HG03457 (cell line): ENCODE results near the gene KRT23.
"Not testable (repeated sequence)": the region's sequence is repeated elsewhere in the genome, so short reads cannot be mapped to it uniquely, and the experiment has no call there.

Source experiments
- ATAC-seq: cut with Tn5 transposase; IDR thresholded peaks from one replicate; pipeline ENCODE4 v1.9.1; 2021; ENCODE audit warnings: moderate number of reproducible peaks; ENCODE audit not compliant: unreplicated experiment

KRT23 gene

DNA sequence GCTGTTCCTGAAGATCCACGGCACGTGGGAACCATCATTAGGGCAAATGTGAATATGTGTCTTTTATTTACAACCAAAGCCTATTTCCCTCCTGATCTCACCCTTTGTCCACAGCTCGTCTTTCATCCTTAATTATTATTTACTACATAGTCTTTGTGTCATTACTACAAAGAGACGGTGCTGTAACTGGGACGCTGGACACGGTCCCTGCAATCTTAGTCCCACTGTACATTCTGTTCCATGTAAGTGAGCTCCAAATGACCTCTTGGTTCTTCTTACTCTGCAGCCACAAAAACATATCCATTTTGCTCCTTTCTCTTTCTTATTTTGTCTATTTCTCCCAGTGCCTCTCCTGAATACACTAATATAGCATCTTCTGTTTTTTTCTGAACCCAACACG is 12.7 kb upstream of the KRT23 start:
- ATAC-seq = no peak

DNA sequence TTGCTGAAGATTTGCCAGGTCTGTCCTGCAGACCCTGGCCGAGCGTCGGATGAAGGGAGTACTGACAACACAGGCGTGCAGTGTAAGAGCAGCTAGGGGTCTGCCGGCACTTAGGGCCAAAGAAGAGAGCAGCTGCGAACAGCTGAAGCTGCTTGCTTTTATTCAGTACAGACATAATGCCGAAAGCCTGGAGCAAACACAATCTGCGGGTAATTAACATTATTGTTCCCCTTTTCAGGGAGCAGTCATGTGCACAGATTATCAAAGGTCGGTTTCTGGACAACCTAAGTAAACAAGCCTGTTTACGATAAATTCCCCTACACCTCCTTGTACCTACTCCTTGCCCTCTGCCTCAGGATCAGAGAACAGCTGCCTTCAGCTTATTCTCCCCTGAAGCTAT is 12.0 kb upstream of the KRT23 start:
- no peak for ATAC-seq

DNA sequence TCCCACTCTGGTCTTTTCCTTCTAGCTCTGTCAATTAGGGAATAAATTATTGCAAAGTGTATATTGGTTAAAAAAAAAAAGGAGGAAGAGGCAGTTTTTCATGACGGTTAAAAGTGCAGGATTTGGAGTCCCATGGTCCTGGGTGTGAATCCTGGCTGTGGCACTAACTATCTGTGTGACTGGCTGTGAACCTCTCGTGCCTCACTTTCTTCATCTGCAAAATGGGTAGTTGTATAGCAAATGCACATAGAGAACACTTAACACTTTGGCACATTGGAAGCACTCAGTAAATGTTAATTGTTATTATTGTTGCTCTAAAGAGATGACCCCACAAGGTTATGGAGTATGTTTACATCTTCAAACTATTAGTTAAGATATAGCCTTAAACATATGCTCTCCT is 10.5 kb upstream of the KRT23 start:
- no peak for ATAC-seq

DNA sequence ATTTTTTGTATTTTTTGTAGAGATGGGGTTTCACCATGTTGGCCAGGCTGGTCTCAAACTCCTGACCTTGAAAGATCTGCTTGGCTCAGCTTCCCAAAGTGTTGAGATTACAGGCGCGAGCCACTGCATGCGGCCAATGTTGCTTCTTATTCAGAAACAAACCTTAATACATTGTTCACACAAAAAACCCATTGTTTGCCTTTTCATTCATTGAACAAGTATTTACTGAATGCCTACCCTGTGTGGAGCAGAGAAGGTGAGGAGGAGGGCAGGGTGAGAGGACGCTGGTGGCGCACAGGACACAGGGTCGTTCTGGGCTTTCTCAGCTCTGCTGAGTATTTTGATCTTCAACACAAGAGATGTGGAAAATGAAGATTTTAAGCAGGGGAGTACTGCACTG is 8.0 kb upstream of the KRT23 start:
- ATAC-seq = no peak

DNA sequence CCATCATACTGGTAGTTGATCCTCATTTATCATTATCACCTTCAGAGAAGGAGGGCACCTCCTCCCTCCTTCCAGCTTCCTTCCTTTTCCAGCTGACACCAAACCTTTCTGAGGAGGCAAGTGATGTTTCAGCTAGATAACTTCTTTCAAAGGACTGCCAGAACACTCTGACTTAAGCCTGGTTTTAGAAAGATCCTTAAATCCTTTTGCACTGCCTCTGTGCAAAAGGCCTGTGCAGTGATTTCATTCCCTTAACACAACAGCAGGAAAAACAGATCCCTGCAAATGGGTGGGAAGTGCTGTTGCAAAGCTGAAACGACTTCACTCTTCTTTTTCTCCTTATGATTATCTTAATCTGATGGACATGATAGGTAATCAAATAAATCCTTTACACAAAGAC is 7.1 kb upstream of the KRT23 start:
- ATAC-seq = no peak

DNA sequence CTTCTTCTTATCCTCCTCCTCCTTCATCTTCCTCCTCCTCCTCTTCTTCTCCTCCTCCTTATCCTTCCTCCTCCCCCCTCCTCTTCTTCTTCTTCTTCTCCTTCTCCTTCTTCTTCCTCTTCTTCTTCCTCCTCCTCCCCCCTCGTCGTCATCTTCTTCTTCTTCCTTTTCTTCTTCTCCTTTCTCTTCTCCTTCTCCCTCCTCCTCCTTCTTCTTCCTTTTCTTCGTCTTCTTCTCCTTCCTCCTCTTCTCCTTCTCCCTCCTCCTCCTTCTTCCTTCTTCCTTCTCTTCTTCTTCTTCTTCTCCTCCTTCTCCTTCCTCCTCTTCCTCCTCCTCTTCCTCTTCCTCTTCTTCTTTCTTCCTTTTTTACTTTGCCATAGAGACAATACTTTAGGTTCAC is 5.1 kb upstream of the KRT23 start:
- no peak for ATAC-seq

DNA sequence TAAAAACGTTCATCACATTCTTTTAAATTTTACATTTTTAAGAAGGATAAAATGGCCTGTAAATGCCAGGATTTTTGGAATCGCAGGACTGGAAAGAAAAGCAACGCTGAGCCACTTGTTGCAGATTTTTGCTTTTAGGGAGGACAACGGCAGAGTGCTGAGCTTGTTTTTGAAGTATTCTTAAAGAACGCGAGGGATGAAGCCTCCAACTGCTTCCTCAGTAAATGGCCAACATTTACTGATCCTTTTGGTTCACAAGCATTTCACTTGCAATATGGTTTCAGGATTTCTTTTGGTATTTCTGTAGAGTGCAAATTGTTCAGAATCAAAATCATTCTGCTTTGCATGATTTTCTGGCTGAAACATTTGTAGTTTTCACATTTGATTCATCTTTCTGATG is 2.8 kb upstream of the KRT23 start:
- no peak for ATAC-seq

DNA sequence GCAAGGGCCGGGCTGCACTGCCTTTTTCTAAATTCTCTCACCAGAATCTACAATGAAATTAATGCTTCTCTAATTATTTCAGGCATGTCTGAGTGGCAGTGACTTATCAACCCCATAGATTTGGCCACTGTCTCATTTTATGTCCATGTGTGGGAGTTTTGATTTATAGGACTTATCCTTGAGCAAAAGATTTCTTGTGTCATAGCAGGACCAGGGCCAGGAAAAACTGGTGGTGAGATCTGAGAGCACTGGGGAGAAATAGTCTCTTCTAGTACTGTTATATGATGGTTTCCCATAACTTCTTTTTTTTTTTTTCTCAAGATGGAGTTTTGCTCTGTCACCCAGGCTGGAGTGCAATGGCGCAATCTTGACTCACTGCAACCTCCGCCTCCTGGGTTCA is 1.5 kb upstream of the KRT23 start:
- no peak for ATAC-seq

DNA sequence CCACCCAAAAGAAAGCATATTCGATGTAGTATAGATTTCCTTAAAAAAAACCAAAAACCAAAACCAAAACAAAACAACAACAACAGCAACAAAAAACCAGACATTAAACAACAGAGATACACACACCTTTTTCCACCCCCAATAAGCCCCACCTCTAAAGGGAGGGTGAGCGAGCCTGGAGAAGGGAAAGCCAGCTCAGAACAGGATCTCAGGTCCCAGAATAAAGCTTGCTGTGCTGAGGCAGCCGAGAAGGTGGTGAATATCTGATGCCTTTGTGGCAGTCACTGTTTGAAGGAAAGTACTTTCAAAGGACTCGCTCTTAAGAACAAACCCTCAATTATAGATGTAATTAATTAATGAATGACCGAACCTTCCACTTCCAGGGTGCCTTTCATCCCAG is 470 bp downstream of the KRT23 start:
- no peak for ATAC-seq

DNA sequence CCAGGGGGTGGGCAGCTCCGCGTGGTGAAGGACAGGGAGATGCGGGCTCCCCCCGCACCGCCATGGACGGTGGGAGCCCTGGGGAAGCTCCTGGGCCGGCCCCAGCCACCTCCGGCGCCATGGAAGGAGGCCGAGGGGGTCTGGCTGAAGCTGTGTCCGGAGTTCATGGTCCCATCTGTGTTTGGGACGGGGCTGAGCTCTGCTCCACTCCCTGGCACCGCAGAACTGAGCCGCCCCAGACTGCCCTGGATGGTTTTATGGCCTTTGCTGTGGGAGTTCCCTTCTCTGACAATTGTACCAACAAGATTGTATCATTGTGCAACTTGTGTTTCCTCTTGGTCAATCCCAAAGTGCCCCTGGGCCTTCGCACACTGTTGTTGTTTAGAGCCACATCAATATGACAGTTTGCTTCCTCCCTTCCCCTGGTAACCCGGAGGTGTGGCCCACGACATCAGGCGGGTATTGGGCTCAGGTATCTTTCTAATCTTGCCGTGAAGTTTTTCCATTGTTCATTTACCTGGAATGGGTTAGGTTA is 942 bp downstream of the KRT23 start:
- ATAC-seq = no peak

DNA sequence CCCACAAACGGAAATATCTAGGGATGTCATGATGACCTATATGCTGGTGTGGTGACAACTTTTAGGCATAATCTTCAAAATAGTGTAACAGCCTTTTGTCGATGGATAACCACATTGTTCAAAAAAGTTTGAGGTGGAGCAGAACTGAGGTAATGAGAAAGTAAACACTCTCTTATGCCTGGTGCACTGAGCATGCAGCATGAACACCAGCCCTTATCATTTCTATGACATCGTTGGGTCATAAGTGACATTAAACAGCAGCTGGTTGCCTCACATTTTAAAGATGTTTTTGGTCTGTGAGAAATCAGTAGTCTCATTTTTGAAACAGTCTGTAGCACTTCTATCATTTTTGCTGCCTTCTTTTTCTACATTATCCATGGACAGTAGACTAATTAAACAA is 1.8 kb downstream of the KRT23 start:
- ATAC-seq = no peak

DNA sequence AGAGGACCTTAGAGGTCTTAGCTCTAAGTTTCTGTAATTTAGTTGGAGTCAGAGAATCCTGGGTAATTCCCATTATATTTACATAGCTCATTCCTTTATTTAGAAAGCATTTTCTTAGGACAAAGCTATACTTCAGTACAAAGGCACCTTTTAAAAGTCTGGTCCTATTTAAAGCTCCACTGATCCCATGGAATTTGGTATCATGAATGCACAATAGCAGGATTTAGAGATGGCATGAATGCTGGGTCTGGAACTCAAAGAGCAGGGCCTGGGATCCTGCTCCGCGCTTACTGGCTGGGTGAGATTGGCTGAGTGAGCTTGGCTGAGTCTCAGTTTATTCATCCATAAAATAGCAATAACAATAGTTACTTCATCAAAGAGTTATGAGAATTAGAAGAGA is 4.8 kb downstream of the KRT23 start:
- ATAC-seq = no peak

DNA sequence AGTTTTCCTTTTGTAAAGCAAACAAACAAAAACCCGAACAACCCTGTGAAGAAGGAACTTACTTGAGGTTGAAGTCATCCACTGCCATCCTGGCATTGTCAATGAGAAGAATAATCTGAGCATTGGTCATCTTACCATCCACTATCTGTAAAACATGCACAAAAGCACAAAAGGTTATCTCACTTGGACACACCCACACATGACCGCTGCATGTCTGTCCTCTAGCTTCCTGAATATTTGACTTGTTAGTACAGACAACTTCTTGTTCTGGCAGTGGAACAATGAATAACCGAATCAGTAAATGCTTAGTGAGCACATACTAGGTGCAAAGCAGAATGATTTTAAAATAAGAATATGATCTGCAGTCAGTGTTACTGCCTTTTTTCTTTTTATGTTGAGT is 6.1 kb downstream of the KRT23 start:
- ATAC-seq = no peak

DNA sequence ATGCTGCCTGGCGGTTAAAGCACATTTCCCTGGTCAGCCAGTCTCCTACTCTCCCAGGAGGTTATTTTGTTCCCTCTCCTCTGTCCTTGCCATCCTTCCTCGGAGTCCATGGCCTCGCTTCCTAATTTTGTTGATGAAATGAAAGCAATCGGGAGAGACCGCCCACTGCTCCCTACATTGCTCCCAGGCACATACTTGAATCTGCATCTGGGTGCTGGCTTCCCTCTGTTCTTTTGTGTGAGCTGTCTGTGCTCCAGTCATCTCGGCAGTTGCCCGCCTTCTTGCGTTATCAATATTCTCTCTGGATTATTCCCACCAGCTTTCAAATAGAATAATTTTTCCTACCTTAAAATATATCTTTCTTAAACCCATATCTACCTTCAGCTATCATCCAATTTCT is 11.1 kb downstream of the KRT23 start:
- no peak for ATAC-seq

DNA sequence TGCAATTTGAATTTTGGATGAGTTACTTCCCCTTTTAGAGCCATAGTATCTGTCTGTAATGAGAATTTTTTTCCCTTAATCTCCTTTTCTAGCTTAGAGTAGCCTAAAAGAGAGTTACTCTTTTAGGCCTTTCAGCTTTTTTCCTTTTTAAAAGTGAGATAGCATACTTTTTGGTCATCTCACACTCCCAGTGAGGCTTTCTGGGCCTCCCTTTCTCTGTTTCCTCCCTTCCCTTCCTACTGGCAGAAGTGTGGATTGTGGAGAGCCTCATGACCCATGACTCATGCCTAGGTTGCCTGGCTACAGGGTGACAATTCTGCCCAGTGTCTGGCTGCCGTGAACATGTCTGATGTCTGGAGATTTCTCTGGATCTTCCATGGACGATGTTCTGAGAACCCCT is 15.2 kb downstream of the KRT23 start:
- ATAC-seq = no peak

DNA sequence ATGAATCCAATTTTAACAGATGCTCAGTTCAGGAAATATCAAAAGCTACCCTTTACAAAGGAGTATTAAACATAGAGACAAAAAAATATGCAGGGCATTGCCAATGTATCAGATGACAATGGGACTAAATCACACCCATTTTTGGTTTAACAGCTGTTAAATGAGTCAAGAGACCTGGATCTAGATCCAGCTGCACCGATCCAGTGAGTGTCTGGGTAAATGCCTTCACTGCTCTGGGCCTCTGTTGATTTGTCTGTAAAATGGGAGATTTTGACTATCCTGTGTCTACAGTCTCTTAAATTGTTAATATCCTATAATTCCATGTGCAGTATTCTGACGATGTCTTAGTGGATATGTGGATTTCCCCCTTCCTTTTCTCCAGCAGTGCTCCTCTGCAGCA is 16.4 kb downstream of the KRT23 start:
- no peak for ATAC-seq

DNA sequence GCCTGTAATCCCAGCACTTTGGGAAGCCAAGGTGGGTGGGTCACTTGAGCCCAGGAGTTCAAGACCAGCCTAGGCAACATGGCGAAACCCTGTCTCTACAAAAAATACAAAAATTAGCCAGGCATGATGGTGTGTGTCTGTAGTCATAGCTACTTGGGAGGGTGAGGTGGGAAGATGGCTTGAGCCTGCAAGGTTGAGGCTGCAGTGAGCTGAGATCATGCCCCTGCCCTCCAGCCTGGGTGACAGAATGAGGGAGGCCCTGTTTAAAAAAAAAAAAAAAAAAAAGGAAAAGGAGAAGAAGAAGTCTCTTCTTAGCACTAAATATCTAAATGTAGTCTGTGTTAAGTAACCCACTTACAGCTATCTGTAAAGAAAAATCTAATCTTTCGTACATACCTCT is 20.3 kb downstream of the KRT23 start:
- not testable (repeated sequence) for ATAC-seq

DNA sequence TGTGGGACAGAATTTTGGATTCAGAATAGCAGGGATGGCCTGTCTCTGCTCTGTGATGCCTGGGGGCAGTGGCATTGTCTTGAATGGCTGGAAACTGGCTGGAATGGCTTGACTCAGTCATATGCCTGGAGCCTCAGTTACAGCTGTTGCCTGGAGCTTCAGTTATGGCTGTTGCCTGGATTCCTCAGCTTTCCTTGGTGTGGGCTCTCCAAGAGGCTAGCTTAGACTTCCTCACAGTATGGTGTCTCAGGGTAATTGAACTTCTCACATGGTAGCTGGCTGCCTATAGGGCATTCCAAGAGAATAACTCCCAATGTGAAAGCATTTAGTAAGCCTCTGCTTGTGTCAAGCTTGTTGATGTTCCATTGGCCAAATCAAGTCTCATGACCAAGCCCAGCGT is 21.1 kb downstream of the KRT23 start:
- no peak for ATAC-seq

DNA sequence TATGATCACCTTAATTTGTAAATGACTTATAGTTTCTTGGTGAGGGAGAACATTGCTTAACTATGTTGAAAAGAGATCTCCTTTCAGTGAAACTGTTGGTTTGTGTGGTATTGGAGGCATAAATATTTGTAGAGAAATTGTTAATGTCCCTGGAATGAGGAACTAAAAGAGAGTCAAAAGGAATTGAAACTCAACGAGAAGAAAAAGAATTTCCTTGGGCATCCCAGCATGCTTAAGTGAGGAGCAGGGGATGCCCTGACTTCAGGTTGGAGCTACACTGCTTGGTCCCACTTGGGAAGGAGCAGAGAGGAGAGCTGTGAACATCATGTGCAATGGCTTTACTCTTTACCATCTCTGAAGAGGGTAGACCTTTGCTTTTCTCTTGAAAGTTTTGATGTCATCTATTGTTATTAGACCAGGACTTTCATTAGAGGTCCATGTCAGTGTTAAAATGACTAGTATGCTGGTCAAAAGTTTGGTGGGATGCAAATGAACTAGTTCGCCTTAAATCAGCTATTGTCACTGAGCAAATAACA is 21.7 kb downstream of the KRT23 start:
- ATAC-seq = no peak

DNA sequence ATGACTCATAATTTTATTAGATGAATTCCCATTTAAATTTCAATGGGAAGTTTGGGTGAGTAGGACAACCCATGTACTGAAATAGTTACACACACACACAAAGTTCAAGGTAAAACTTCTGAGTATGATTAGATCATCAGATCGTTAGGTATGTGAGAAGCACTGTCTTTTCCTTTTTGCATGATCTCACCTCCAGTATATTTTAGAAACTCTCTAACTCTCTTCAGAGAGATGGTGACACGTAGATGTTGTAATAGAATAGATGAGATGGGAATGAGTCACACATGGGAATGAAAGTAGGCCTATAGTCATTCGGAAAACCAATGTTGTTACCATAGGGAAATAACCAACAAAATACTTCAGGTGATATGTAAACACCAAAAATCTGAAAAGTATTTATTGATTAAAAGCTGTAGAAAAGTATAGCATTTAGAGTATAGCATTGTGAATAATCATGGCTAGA is 22.2 kb downstream of the KRT23 start:
- ATAC-seq = no peak

DNA sequence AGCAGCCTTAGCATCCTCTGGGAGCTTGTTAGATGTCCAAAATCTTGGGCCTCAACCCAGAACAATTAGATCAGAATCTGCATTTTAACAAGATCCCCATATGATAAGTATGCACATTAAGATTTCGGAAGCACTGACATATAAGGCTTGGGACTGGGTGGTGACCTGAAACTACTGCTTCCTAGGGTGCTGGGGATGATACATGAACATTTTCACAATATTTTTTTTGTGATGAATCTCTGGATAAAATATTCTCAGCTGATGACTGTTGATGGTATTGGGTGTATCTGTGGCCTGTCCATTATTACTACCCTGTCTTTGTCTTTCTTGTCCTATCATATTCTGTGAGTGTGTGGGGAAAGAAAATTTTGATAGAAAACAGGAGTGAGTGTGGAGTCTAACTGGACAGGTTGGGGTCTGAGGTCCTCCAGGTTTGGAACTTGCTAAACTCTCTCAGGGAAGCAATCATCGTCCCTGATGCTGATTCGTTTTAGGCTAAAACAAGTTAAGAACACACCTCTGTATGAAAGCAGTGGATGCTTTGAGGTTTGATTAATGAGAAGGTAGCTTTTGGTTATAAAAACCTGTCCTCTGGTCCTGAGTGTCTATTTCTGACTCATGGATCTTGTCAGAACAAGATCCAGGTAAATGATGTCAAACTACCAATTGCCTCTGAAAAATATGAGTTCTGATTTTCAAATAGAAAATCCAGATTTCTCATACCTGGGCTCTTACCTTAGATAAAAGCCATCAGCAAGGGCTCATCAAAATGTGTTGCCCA is 23.2 kb downstream of the KRT23 start:
- no peak for ATAC-seq

DNA sequence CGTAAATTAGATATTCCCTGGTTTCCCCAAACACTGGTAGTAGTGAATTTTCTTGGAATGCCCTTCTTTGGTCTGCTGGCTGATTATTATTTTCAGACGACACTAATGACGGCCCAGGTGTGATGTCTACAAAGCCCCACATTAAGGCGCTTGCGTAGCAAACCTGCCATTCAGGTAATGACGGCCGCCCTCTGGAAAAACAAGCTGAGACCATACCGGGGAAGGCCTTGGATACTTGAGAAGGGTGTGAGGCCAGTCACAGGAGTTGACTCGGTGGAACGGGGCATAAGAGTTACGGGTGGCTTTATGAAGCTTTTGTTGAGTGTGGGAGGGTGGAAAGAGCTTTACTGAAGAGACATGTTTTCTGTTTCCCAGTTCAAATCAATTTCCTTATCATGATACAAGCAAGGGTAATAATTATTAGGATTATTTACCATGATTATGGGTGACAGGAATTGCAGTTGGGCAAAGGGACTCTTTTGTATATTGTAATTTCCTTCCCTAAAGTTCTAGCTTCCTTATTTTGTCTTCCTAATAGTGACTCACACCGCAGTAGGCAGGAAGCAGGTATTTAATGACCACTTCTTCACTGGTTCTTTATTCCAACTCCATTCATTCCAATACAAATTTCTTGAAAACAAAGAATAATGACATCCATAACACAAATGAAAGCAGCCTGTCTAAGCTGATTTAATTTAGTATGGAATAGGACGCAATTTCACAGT is 24.8 kb downstream of the KRT23 start:
- no peak for ATAC-seq
